GM18951 (cell line): ENCODE results near the gene SNX25.

Experiments
- POLR2A ChIP-seq: IDR thresholded peaks from 4 replicates; pipeline ENCODE4 v1.6.1; 2011; ENCODE audit warnings: mild to moderate bottlenecking; ENCODE audit not compliant: insufficient read length, insufficient read depth; ENCODE audit errors: extremely low read depth
- in situ Hi-C: fragments of 300-500 bp; cut with MboI; formaldehyde crosslinking; loops from one replicate; pipeline ENCODE4 v1.12.0; 2022; ENCODE audit warnings: low sequenced_read_pairs, mixed read lengths, inconsistent platforms; ENCODE audit not compliant: unreplicated experiment

The SNX25 gene

GRCh38 chr4:185270885-185271284 is 61.5 kb downstream of the SNX25 start:
- in situ Hi-C loops: no loop called here
- no peak for TF ChIP-seq POLR2A

- in situ Hi-C loops: no loop called here
- no peak for TF ChIP-seq POLR2A
Measured at GRCh38 chr4:185272245-185272644, 62.8 kb downstream of the SNX25 start.

- in situ Hi-C loops: no loop called here
- TF ChIP-seq POLR2A: no peak
Measured at GRCh38 chr4:185275501-185275900, 66.1 kb downstream of the SNX25 start.

GRCh38 chr4:185276036-185276435 is 66.6 kb downstream of the SNX25 start:
- in situ Hi-C loops: no loop called here
- TF ChIP-seq POLR2A: no peak

DNA sequence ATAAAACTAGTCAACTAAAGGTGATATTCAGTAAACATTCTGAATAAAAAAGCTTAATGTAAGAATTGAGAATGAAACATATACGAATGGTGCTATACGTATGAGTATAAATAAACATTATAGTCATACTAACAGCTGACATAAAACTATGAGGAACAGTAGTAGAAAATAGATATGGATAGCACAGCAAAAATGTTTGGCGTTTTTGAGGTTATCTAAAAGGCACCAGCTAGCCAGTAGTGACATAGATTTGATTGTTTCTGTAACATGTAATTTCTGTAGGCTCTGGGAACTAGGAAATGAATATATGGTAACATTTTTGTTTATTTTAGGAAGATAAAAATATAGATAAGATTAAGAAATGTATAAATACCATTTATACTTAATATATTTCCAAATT is 69.3 kb downstream of the SNX25 start:
- in situ Hi-C loops: no loop called here
- TF ChIP-seq POLR2A: no peak

DNA sequence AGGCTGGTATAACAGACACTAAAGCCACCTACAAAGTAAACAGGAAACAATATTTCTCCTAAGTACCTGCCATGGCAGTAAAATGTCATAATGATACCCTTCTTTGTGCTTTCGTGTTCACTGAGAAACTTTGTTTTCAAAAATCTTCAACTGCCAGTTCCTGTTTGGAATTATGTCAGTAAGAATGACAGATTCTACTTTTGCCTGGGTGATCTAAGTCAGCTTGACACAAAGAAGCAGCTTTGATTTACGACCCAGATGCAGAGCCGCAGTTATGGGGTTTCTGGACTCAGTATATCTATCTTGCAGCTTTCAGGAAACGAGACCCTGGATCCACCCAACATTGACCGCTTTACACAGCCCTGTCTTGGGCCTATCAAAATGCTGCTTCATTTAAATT is 71.2 kb downstream of the SNX25 start:
- in situ Hi-C loops: no loop called here
- TF ChIP-seq POLR2A: no peak

DNA sequence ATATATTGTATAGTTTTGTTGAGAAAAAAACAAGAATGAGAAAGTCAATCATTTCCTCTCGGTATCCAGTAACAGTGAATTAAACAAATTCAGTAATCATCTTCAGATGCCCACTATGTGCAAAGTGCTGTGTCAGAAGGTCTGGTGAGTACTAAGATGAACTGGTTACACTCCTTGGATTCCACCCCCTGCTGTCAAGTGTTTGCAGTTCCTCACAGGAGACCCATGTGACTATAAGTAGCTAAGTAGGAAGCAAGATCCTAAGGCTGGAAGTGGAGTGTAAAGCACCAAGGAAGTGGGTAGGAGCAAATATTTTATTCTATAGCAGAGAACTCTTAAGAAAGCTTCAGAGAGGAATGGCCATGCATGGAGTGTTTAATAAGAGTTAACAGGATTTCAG is 73.6 kb downstream of the SNX25 start:
- in situ Hi-C loops: no loop called here
- TF ChIP-seq POLR2A: no peak

- no peak for TF ChIP-seq POLR2A
- in situ Hi-C loops: no loop called here
Measured at GRCh38 chr4:185283723-185284122, 74.3 kb downstream of the SNX25 start.

GRCh38 chr4:185285632-185286393 is 76.4 kb downstream of the SNX25 start:
- TF ChIP-seq POLR2A: no peak
- in situ Hi-C loops: no loop called here

- TF ChIP-seq POLR2A: no peak
- in situ Hi-C loops: no loop called here
Measured at GRCh38 chr4:185286571-185286970, 77.2 kb downstream of the SNX25 start.

DNA sequence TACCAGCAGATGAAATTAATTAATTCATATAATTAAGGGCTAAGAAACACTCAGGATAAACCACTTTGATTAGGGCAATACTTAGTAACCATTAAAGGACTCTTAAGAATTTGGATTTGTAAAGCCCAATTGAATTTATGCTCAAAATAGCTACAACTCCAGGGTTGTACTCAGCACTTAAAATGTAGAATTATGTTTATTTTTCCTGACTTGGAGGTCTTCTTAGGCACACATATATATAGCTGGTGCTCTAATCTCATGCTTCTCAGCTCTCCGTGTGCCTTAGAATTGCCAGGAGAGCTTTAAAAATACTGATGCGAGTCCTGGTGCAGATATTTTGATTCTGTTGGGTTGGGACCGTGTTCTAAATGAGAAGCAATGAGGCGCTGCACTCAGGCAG is 77.6 kb downstream of the SNX25 start:
- no peak for TF ChIP-seq POLR2A
- in situ Hi-C loops: no loop called here

GRCh38 chr4:185290018-185290607 is 80.7 kb downstream of the SNX25 start:
- no peak for TF ChIP-seq POLR2A
- in situ Hi-C loops: no loop called here

- in situ Hi-C loops: no loop called here
- no peak for TF ChIP-seq POLR2A
Measured at GRCh38 chr4:185290656-185291055, 81.3 kb downstream of the SNX25 start.

DNA sequence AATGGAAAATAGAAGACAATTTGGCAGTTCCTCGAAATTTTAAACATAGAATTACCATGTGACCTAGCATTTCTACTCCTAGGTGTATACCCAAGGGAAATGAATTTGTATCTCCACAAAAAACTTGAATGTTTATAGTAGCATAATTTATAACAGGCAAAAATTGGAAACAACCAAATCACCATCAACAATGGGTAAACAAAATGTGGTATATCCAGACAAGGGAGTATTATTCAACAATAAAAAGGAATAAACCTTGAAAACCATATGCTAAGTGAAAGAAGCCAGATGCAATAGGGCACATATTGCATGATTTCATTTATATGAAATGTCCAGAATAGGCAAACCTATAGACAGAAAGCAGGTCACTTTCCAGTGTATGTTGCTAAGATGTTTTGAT is 83.8 kb downstream of the SNX25 start:
- in situ Hi-C loops: no loop called here
- TF ChIP-seq POLR2A: no peak

- in situ Hi-C loops: no loop called here
- TF ChIP-seq POLR2A: no peak
Measured at GRCh38 chr4:185296665-185297460, 87.5 kb downstream of the SNX25 start.
